Measurements from ENCODE around the gene POLD4.

The POLD4 gene

GRCh38 chr11:67317888-67318555 is 35.3 kb downstream of the POLD4 start:
- DNase-seq (ENCODE audit: low read depth in 2 of 2, low spot score in 1 of 2): no peak

DNA sequence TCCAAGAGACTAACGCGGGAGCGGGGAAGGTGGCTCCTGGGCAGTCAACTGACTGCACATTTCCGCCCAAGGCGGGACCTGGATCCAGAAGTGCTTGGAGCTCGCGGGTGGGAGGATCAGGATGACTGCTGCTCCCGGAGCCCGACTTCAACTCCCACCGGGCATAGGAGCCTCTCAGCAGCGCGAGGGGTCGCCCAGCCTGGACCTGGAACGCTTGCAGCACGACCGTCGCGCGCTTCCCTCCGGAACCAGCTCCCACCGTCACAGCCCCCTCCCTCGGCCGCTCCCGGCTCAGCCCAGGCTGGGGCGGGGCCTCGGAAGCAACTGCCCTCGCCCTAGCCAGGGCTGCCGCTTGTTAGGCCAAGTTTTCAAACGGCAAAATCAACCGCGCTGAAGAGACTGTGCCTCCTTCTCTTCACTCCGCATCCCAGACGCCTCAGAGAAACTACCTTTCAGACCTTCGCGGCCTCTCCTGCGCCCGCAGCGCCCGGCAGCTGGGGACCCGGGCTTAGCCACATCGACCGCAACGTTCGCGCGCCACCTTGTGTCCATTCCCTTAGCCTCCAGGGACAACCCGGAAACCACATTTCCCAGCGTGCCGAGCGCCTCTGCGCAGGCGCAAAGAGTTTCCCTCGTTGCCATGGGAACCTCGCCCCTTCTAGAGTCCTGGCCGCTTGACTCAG is 36.0 kb downstream of the POLD4 start:
- peak; percentile 96 to 99 for DNase-seq (ENCODE audit: low read depth in 2 of 2, low spot score in 1 of 2)

GRCh38 chr11:67316882-67317204 is 36.5 kb downstream of the POLD4 start:
- no peak for DNase-seq (ENCODE audit: low read depth in 2 of 2, low spot score in 1 of 2)

GRCh38 chr11:67315325-67315909 is 37.9 kb downstream of the POLD4 start:
- no peak for DNase-seq (ENCODE audit: low read depth in 2 of 2, low spot score in 1 of 2)

DNA sequence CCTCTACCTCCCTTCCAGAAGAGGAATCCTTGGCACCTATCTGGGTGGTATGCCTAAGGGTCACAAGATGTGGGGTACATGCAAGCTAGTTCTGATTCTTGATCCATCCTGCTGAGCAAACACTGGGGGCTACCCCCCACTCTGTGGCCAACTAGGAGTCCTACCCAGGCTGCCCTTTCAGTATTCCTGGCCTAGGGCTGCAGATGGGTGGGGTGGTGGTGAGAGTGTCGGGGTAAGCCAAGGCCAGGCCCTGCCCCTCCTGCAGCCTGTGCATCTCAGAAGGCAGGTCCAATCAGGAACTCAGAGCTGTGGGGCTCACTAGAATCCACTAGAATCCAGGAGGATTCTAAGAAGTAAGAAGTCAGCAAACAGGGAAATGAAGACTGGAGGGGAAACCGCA is 39.1 kb downstream of the POLD4 start:
- no peak for DNase-seq (ENCODE audit: low read depth in 2 of 2, low spot score in 1 of 2)

GRCh38 chr11:67313125-67313890 is 40.0 kb downstream of the POLD4 start:
- no peak for DNase-seq (ENCODE audit: low read depth in 2 of 2, low spot score in 1 of 2)

GRCh38 chr11:67312187-67313021 is 40.9 kb downstream of the POLD4 start:
- no peak for DNase-seq (ENCODE audit: low read depth in 2 of 2, low spot score in 1 of 2)

DNA sequence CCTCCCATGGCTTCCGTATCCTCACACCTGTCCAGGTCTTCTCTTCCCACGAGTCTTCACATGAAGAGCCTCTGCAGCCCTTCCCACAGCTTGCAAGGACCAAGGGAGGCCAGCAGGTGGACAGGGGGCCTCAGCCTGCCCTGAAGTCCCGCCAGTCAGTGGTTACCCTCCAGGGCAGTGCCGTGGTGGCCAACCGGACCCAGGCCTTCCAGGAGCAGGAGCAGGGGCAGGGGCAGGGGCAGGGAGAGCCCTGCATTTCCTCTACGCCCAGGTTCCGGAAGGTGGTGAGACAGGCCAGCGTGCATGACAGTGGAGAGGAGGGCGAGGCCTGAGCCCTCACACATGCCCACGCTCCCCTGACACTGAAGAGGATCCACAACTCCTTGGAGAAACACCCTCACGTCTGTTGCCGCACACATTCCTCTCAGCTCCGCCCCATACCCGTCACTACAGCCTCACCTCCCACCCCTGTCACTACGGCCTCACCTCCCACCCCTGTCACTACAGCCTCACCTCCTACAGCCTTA is 41.7 kb downstream of the POLD4 start:
- no peak for DNase-seq (ENCODE audit: low read depth in 2 of 2, low spot score in 1 of 2)

- DNase-seq (ENCODE audit: low read depth in 2 of 2, low spot score in 1 of 2): no peak
Measured at GRCh38 chr11:67311051-67311555, 42.2 kb downstream of the POLD4 start.

GRCh38 chr11:67310246-67311050 is 42.9 kb downstream of the POLD4 start:
- no peak for DNase-seq (ENCODE audit: low read depth in 2 of 2, low spot score in 1 of 2)

DNA sequence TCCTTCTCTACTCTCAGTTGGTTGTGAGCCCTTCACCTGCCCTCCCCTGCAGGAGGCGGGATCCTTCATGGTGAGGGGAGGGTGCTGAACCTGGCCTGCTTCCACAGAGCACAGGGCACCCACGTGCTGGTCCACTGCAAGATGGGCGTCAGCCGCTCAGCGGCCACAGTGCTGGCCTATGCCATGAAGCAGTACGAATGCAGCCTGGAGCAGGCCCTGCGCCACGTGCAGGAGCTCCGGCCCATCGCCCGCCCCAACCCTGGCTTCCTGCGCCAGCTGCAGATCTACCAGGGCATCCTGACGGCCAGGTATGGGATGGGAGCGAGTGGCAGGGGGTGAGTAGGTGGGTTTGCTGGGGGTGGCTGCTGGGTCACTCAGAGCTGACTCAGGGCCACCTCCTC is 43.7 kb downstream of the POLD4 start:
- DNase-seq (ENCODE audit: low read depth in 2 of 2, low spot score in 1 of 2): no peak

DNA sequence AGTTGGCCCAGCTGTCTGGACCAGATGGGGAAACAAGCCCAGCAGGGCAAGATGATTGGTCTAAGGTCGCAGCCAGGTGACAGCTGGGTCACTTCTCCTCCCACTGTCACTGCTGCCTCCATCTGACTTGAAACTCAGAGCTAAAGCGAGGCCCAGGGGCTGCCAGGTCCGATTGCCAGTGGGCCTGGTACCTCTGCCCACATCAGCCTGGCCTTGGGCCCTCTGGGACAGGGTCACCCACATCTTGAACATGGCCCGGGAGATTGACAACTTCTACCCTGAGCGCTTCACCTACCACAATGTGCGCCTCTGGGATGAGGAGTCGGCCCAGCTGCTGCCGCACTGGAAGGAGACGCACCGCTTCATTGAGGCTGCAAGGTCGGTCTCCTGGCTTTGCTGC is 44.2 kb downstream of the POLD4 start:
- DNase-seq (ENCODE audit: low read depth in 2 of 2, low spot score in 1 of 2): no peak

GRCh38 chr11:67308031-67308866 is 45.1 kb downstream of the POLD4 start:
- DNase-seq (ENCODE audit: low read depth in 2 of 2, low spot score in 1 of 2): no peak

DNA sequence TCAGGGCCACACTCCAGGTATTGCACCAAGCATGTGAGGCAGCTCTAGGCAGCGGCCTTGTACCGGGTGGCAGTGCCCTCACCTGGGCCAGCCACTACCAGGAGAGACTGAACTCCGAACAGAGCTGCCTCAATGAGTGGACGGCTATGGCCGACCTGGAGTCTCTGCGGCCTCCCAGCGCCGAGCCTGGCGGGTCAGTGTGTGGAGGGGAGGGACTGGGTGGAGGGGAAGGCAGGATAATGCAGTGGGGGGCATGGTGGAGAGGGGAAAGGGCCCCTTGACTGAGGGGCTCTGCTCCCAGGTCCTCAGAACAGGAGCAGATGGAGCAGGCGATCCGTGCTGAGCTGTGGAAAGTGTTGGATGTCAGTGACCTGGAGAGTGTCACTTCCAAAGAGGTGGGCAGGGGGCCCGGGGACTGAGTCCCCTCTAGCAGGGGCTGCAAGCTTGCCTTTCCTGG is 45.8 kb downstream of the POLD4 start:
- no peak for DNase-seq (ENCODE audit: low read depth in 2 of 2, low spot score in 1 of 2)

- DNase-seq (ENCODE audit: low read depth in 2 of 2, low spot score in 1 of 2): no peak
Measured at GRCh38 chr11:67306769-67307544, 46.4 kb downstream of the POLD4 start.

DNA sequence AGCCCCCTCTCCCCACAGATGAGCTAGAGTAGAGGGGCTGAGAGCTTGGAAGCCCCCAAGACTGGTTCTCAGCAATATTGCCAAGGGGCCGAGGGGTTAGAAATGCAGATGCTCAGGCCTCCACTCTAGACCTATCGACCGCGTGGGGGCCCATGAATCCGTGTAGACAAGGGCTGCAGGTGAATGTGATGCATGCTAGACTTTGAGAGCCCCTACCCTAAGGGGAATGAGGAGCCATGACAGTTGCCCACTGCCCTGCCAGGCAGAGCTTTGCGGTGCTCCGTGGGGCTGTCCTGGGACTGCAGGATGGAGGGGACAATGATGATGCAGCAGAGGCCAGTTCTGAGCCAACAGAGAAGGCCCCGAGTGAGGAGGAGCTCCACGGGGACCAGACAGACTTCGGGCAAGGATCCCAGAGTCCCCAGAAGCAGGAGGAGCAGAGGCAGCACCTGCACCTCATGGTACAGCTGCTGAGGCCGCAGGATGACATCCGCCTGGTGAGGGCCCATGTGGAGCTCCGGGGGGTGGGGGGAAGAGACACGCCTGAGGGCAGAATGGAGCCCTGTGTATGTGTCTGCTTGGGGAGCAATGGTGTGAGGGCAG is 48.7 kb downstream of the POLD4 start:
- no peak for DNase-seq (ENCODE audit: low read depth in 2 of 2, low spot score in 1 of 2)

- no peak for DNase-seq (ENCODE audit: low read depth in 2 of 2, low spot score in 1 of 2)
Measured at GRCh38 chr11:67303835-67304411, 49.4 kb downstream of the POLD4 start.

All from stimulated activated CD8-positive, alpha-beta memory T cell treated with anti-CD3 and anti-CD28 coated beads, Interleukin-4, amount 100 ng/mL, for 4 hours (primary cell).